GM23338 (cell line): ENCODE results near the gene NAA16.

Experiments
- CREB1 ChIP-seq: fragments of 250-450 bp; sonication (Bioruptor Pico); IDR thresholded peaks from 2 replicates; pipeline ENCODE4 v1.5.0; 2020; ENCODE audit warnings: low read depth, mild to moderate bottlenecking, moderate library complexity
- EZH2 ChIP-seq: fragments of 200-600 bp; sonication (generic); IDR thresholded peaks from one replicate; pipeline ENCODE4 v1.8.0; 2017; ENCODE audit warnings: antibody characterized with exemption, mild to moderate bottlenecking, low read depth; ENCODE audit not compliant: unreplicated experiment
- EZH2phosphoT487 ChIP-seq: fragments of 200-600 bp; sonication (generic); IDR thresholded peaks from one replicate; pipeline ENCODE4 v1.8.1; 2018; ENCODE audit warnings: antibody characterized with exemption; ENCODE audit not compliant: unreplicated experiment
- ZNF114 ChIP-seq: fragments of 250-450 bp; sonication (Bioruptor Pico); IDR thresholded peaks from 2 replicates; pipeline ENCODE4 v1.5.0; 2020; ENCODE audit warnings: mild to moderate bottlenecking, moderate library complexity
- TF ChIP-seq, protein P1 (sequence below), 2 experiments: fragments of 200-600 bp in 1 of 2; sonication (generic) in 1 of 2; conservative IDR thresholded peaks; 2 replicates each; pipeline versions ENCODE4 v1.5.1 to v1.6.1; 2016 to 2017; ENCODE audit warnings: antibody characterized with exemption in 2 of 2, low read depth in 2 of 2, mild to moderate bottlenecking in 2 of 2, moderate library complexity in 1 of 2

DNA sequence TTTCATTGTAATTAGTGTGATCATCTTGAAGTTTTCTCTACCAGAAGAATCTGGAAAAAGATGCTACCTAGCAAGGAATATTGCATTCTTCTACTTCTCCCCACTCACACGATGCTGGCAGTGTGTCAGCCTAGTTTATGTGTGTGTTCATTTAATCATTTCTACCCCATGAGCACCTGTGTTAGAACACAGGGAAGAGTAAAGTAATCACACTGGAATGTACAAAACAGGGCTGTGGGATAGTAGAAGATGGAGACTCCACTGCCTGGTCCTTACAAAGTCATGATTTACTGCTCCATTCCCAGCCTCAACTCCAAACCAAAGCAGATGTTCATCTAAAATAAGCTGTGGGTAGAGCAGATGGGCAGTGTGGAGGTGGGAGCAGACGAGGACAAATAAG lies 98.5 kb downstream of the NAA16 start:
- TF ChIP-seq, protein P1, sequence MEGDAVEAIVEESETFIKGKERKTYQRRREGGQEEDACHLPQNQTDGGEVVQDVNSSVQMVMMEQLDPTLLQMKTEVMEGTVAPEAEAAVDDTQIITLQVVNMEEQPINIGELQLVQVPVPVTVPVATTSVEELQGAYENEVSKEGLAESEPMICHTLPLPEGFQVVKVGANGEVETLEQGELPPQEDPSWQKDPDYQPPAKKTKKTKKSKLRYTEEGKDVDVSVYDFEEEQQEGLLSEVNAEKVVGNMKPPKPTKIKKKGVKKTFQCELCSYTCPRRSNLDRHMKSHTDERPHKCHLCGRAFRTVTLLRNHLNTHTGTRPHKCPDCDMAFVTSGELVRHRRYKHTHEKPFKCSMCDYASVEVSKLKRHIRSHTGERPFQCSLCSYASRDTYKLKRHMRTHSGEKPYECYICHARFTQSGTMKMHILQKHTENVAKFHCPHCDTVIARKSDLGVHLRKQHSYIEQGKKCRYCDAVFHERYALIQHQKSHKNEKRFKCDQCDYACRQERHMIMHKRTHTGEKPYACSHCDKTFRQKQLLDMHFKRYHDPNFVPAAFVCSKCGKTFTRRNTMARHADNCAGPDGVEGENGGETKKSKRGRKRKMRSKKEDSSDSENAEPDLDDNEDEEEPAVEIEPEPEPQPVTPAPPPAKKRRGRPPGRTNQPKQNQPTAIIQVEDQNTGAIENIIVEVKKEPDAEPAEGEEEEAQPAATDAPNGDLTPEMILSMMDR (conservative IDR thresholded peaks at IDR 0.05; ENCODE audit: low read depth in 2 of 2), result no peak
- no peak for TF ChIP-seq ZNF114
- no peak for TF ChIP-seq CREB1 (CRISPR knock-in tag)
- no peak for TF ChIP-seq EZH2
- no peak for TF ChIP-seq EZH2phosphoT487
